ENCODE results near the gene SPDEF.

Gene SPDEF

DNA sequence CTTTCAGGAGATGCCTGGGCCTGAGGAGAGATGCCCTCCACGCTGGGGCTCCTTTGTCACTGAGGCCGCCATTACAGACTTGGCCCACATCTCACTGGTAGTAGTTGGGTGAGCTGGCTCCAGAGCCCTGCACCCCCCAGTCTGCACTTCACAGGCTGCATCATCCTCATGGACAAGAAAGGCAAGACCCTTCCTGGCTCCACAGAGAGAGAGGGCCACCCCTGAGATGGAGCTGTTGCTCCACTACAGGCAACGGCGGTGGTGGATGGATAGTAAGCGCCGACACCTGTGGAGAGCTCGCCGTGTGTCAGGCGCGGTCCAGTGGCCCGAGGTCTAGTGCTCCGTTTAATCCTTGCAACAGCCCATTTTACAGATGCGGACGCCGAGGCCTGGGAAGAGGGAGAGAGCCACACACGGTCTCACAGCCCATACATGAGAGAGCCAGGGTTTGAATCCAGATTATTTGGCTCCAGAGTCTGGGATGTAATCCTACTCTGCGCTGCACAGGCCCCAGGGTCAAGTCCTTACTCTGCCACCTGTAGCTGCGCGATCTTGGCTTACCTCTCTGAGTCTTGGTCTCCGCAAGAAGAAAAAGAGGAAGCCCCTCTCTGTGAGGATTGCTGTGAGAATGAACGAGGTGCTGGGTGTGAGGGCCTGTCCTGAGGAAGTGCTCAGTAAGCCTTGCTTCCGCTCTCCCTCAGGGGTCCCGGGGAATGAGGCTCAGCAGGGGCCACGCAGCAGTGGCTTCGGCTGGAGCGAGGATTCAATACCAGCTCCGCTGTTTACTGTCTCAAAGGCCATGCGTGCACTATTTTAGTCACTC is 34.5 kb downstream of the SPDEF start:
- TF ChIP-seq, protein P1, sequence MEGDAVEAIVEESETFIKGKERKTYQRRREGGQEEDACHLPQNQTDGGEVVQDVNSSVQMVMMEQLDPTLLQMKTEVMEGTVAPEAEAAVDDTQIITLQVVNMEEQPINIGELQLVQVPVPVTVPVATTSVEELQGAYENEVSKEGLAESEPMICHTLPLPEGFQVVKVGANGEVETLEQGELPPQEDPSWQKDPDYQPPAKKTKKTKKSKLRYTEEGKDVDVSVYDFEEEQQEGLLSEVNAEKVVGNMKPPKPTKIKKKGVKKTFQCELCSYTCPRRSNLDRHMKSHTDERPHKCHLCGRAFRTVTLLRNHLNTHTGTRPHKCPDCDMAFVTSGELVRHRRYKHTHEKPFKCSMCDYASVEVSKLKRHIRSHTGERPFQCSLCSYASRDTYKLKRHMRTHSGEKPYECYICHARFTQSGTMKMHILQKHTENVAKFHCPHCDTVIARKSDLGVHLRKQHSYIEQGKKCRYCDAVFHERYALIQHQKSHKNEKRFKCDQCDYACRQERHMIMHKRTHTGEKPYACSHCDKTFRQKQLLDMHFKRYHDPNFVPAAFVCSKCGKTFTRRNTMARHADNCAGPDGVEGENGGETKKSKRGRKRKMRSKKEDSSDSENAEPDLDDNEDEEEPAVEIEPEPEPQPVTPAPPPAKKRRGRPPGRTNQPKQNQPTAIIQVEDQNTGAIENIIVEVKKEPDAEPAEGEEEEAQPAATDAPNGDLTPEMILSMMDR (IDR thresholded peaks at IDR 0.05; ENCODE audit: low read depth, low read length), result no peak

DNA sequence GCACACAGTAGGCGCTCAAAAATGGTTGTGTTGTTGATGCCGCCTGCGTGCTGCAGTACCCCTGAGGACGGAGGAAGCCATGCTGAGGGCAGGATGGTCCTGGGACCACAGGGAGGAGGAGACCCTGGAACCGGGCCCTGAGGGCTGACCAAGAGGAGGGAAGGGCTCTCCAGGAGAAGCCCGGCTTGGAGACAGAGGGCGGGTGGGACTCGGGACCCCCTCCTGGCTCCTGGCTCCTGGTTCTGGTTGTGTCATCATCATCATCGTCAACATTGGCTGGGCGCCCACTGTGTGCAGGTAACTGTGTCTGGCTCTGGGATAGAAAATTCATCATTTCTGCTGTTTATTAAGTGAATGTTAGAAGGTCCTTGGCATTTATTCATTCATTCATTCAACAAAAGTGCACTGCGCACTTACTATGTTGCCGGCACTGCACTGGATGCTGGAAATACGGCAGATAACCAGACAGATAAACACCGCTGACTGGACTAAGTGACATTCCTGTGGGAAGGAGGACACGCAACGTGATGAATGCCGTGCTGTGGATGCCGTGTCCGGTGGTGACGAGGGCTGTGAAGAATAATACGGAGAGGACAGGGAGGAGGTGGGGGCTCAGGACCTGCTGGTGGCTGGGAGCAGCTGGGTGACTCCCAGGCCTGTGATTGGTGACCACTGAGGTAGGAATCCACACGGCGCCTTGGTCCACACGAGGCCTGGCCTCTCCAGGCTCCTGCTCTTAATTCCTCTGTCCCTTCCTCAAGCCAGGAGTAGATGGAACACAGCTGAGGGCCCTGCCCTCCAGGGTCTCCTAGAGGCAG is 35.3 kb downstream of the SPDEF start:
- no peak overlapping the region for H3K27ac ChIP-seq
- H3K4me3 ChIP-seq (ENCODE audit: low read depth, low read length), result no peak overlapping the region
- no peaks in the 10 kb centered on the region for H3K9me3 ChIP-seq (ENCODE audit: severe bottlenecking)
- TF ChIP-seq, protein P1 (IDR thresholded peaks at IDR 0.05; ENCODE audit: low read depth, low read length), result no peak
- H3K27me3 ChIP-seq (ENCODE audit: insufficient read depth, low read depth, severe bottlenecking), result no peaks in the 10 kb centered on the region
- no peak for DNase-seq
- peaks cover 10% of the 10 kb centered on the region for H3K36me3 ChIP-seq

More for the DNA sequence above, 34.5 kb downstream of the SPDEF start:
- Histone ChIP-seq H3K36me3 (peaks cover 10% of the 10 kb centered on the region), H3K9me3 (ENCODE audit: severe bottlenecking) (no peaks in the 10 kb centered on the region), H3K27me3 (ENCODE audit: insufficient read depth, low read depth, severe bottlenecking) (no peaks in the 10 kb centered on the region), H3K27ac (no peak overlapping the region), H3K4me3 (ENCODE audit: low read depth, low read length) (no peak overlapping the region)
- no peak for DNase-seq

DNA sequence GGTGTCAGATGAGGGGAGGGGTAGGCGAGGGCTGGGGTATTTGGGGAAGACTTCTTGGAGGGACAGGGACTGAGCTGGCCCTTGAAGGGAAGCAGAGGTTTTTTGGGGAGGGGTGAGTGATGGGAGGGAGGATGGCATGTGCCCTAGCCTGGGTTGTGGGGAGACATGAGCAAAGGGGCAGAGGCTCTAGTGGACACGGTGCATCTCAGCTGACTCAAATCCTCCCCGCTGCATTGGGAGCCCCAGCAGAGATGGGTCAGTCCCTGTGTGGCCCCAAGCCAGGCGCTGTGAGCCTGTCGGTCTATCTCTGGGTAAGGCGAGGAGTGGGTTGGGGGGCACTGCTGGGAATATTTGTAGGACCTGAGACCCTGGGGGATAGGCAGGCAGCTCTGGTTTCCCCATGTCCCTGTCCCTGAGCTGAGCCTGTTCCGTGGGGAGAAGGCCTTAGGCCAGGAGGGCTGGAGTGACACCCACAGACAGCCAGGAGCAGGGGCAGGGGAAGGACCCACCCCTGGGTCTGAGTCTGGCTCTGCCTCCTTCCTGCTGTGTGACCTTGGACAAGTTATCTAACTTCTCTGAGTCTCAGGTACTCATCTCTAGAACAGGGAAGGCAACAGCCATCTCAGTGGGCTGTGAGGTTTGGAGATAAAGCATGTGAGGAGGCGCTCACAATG is 36.0 kb downstream of the SPDEF start:
- TF ChIP-seq, protein P1 (IDR thresholded peaks at IDR 0.05; ENCODE audit: low read depth, low read length), result no peak
- H3K36me3 ChIP-seq, result peaks cover 10% of the 10 kb centered on the region
- H3K27ac ChIP-seq, result no peak overlapping the region

DNA sequence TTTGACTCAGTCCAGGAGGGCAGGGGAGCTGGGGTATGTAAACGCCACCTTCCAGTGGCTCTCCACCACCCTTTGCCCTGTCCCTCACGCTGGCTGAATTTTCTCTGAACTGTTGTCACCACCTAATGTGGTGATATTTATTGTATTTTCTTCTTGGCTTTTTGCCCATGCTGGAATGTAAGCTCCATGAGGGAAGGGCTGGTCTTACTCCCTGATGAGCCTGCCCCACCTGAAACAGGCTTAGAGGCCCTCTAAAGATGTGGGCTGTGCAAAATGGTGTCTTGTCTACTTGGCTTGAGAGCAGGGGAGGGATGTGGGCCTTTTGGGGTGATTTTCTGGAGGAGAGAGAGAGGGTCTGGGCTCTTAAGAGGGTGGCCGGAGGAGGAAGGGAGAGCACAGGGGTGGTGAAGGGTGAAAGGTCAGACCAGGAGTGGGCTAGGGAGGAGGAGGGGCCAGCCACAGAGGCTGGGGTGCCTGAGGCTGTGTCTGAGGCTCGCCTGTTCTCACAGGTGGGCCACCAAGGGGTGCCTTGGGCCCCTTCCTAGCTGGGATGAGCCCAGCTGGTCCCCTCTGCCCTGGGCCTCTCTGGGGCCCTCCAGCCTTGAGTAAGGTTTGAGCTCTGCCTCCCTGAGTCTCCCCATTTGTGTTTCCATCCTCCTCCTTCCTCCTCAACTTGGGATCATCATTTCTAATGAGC is 37.3 kb downstream of the SPDEF start:
- TF ChIP-seq, protein P1 (IDR thresholded peaks at IDR 0.05; ENCODE audit: low read depth, low read length), result no peak

More for the DNA sequence above, 36.0 kb downstream of the SPDEF start:
- Histone ChIP-seq H3K4me3 (ENCODE audit: low read depth, low read length) (no peak overlapping the region), H3K9me3 (ENCODE audit: severe bottlenecking) (no peaks in the 10 kb centered on the region), H3K27me3 (ENCODE audit: insufficient read depth, low read depth, severe bottlenecking) (no peaks in the 10 kb centered on the region)
- no peak for DNase-seq

DNA sequence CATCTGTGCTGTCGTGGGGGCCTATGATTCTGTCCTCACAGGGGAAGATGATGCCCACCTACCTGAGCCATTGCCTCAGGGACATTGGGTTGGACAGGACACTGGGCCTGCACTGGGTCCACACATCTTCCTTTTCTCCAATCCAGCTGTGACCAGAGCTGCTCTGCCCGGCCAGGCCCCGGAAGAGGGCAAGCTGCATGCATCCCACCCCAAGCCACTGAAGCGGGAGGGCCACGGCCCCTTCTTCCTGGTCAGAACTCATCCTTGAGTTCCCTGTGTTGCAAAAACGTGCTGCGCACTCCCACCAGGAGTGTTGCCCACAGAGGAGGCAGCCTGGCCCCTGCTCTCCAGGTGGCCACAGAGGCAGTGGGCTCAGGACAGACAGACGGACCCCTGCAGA is 38.2 kb downstream of the SPDEF start:
- no peaks in the 10 kb centered on the region for H3K27me3 ChIP-seq (ENCODE audit: insufficient read depth, low read depth, severe bottlenecking)
- H3K4me3 ChIP-seq (ENCODE audit: low read depth, low read length), result no peak overlapping the region
- H3K27ac ChIP-seq, result no peak overlapping the region
- H3K36me3 ChIP-seq, result peaks cover 10% of the 10 kb centered on the region
- H3K9me3 ChIP-seq (ENCODE audit: severe bottlenecking), result no peaks in the 10 kb centered on the region
- DNase-seq, result no peak
- TF ChIP-seq, protein P1 (IDR thresholded peaks at IDR 0.05; ENCODE audit: low read depth, low read length), result no peak

More for the DNA sequence above, 37.3 kb downstream of the SPDEF start:
- DNase-seq, result no peak
- Histone ChIP-seq H3K36me3 (peaks cover 10% of the 10 kb centered on the region), H3K9me3 (ENCODE audit: severe bottlenecking) (no peaks in the 10 kb centered on the region), H3K27ac (no peak overlapping the region), H3K27me3 (ENCODE audit: insufficient read depth, low read depth, severe bottlenecking) (no peaks in the 10 kb centered on the region), H3K4me3 (ENCODE audit: low read depth, low read length) (no peak overlapping the region)

All from WERI-Rb-1 (cell line).